ENCODE data around the gene CCDC93.

CCDC93 gene

DNA sequence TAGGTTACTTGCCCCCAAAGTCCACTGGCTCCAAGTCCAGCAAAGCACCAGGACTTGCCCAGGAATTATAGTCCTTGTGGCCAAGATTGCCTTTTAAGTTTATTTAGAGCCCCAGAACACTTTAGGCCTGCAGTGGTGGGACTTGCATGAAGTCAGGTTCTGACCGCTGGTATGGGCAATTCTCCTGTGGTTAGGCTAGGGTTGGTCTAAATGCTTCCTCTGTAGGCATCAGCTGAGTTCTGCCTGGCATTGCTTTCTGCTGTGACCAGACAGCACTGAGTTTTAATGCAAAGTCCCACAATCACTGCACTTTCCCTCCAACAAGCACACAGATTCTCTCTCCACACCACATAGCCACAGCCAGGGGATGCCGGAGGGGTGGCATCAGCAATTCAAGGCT is 134.9 kb downstream of the CCDC93 start:
- no peaks in the 10 kb centered on the region for H3K4me1 Mint-ChIP-seq
- H3K4me3 Mint-ChIP-seq, result no peak overlapping the region
- DNase-seq, result no peak
- H3K27me3 Mint-ChIP-seq (ENCODE audit: low read depth, poor library complexity), result peaks cover 24% of the 10 kb centered on the region
- TF ChIP-seq, protein P1, sequence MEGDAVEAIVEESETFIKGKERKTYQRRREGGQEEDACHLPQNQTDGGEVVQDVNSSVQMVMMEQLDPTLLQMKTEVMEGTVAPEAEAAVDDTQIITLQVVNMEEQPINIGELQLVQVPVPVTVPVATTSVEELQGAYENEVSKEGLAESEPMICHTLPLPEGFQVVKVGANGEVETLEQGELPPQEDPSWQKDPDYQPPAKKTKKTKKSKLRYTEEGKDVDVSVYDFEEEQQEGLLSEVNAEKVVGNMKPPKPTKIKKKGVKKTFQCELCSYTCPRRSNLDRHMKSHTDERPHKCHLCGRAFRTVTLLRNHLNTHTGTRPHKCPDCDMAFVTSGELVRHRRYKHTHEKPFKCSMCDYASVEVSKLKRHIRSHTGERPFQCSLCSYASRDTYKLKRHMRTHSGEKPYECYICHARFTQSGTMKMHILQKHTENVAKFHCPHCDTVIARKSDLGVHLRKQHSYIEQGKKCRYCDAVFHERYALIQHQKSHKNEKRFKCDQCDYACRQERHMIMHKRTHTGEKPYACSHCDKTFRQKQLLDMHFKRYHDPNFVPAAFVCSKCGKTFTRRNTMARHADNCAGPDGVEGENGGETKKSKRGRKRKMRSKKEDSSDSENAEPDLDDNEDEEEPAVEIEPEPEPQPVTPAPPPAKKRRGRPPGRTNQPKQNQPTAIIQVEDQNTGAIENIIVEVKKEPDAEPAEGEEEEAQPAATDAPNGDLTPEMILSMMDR (IDR thresholded peaks at IDR 0.05), result no peak
- no peaks in the 10 kb centered on the region for H3K36me3 Mint-ChIP-seq (ENCODE audit: low read depth)
- H3K27ac Mint-ChIP-seq, result no peak overlapping the region
- H3K9me3 Mint-ChIP-seq, result peaks cover 6% of the 10 kb centered on the region

DNA sequence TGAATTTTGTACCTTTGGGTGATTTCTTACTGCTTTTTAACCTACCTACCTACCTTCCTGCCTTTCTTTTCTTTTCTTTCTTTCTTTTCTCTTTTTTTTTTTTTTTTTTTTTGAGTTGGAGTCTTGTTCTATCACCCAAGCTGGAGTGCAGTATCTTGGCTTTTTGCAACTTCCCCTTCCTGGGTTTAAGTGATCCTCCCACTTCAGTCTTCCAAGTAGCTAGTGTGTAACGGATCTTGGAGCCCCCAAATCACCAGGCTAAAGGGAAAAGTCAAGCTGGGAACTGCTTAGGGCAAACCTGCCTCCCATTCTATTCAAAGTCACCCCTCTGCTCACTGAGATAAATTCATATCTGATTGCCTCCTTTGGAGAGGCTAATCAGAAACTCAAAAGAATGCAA is 138.1 kb downstream of the CCDC93 start:
- Mint-ChIP-seq H3K9me3 (no peaks in the 10 kb centered on the region), H3K4me3 (no peak overlapping the region), H3K27ac (no peak overlapping the region), H3K36me3 (ENCODE audit: low read depth) (no peaks in the 10 kb centered on the region), H3K27me3 (ENCODE audit: low read depth, poor library complexity) (peaks cover 24% of the 10 kb centered on the region), H3K4me1 (no peaks in the 10 kb centered on the region)
- TF ChIP-seq, protein P1 (IDR thresholded peaks at IDR 0.05), result no peak
- DNase-seq, result no peak

Data from nephron progenitor cell (in vitro differentiated cells).